GM21717 (cell line): ENCODE data around the gene ADCY3.
"Not testable (repeated sequence)": the region's sequence is repeated elsewhere in the genome, so short reads cannot be mapped to it uniquely, and the experiment has no call there.

Source experiments
- ATAC-seq: cut with Tn5 transposase; IDR thresholded peaks from one replicate; pipeline ENCODE4 v1.9.1; 2021; ENCODE audit warnings: mild to moderate bottlenecking, moderate library complexity; ENCODE audit not compliant: unreplicated experiment

ADCY3 gene

GRCh38 chr2:24819442-24820174 is 100.4 kb downstream of the ADCY3 start:
- no peak for ATAC-seq

- ATAC-seq: no peak
Observed at GRCh38 chr2:24818721-24819167, 101.3 kb downstream of the ADCY3 start.

GRCh38 chr2:24816884-24817283 is 103.2 kb downstream of the ADCY3 start:
- no peak for ATAC-seq

GRCh38 chr2:24816404-24816803 is 103.6 kb downstream of the ADCY3 start:
- ATAC-seq: no peak

- no peak for ATAC-seq
Observed at GRCh38 chr2:24815171-24815570, 104.9 kb downstream of the ADCY3 start.

- no peak for ATAC-seq
Observed at GRCh38 chr2:24814516-24814915, 105.5 kb downstream of the ADCY3 start.

- ATAC-seq: no peak
Observed at GRCh38 chr2:24813691-24814137, 106.3 kb downstream of the ADCY3 start.

GRCh38 chr2:24809316-24810007 is 110.6 kb downstream of the ADCY3 start:
- ATAC-seq: no peak

- no peak for ATAC-seq
Observed at GRCh38 chr2:24806661-24807036, 113.4 kb downstream of the ADCY3 start.

- ATAC-seq: not testable (repeated sequence)
Observed at GRCh38 chr2:24805811-24806660, 114.0 kb downstream of the ADCY3 start.

- not testable (repeated sequence) for ATAC-seq
Observed at GRCh38 chr2:24800487-24800886, 119.5 kb downstream of the ADCY3 start.

GRCh38 chr2:24797644-24798043 is 122.4 kb downstream of the ADCY3 start:
- ATAC-seq: no peak

- peak; percentile 4 for ATAC-seq
Observed at GRCh38 chr2:24793761-24794435, 126.1 kb downstream of the ADCY3 start.

GRCh38 chr2:24792874-24793760 is 126.9 kb downstream of the ADCY3 start, which contains the start of the genes CENPO and PTRHD1:
TSS of gene CENPO (plus strand) at chr2:24793425. CDS start at chr2:24793920, 495 bp downstream.
TSS of gene PTRHD1 (minus strand) at chr2:24793391. CDS start at chr2:24793377, 14 bp downstream.
- ATAC-seq: peak; percentile 82

- ATAC-seq: no peak
Observed at GRCh38 chr2:24792542-24792873, 127.5 kb downstream of the ADCY3 start.

GRCh38 chr2:24791452-24791851 is 128.6 kb downstream of the ADCY3 start:
- no peak for ATAC-seq

- ATAC-seq: no peak
Observed at GRCh38 chr2:24788816-24789215, 131.2 kb downstream of the ADCY3 start.

- no peak for ATAC-seq
Observed at GRCh38 chr2:24787532-24787931, 132.5 kb downstream of the ADCY3 start.

- ATAC-seq: peak; percentile 86
Observed at GRCh38 chr2:24785671-24786321, 134.2 kb downstream of the ADCY3 start.
